HG02973 (cell line): ENCODE data around the gene CFAP45.

Experiments
- ATAC-seq: cut with Tn5 transposase; IDR thresholded peaks from one replicate; pipeline ENCODE4 v1.9.1; 2021; ENCODE audit warnings: moderate library complexity; ENCODE audit not compliant: unreplicated experiment

Gene CFAP45

GRCh38 chr1:159936273-159936904 lies 36.4 kb upstream of the CFAP45 start:
- ATAC-seq = no peak

- no peak for ATAC-seq
Measured at GRCh38 chr1:159935719-159936272, 35.8 kb upstream of the CFAP45 start.

GRCh38 chr1:159935305-159935704 lies 35.3 kb upstream of the CFAP45 start:
- ATAC-seq = no peak

- no peak for ATAC-seq
Measured at GRCh38 chr1:159934136-159935039, 34.4 kb upstream of the CFAP45 start.

GRCh38 chr1:159933347-159933746 lies 33.4 kb upstream of the CFAP45 start:
- ATAC-seq = no peak

GRCh38 chr1:159932296-159933285 lies 32.6 kb upstream of the CFAP45 start:
- no peak for ATAC-seq

- ATAC-seq = no peak
Measured at GRCh38 chr1:159931795-159932173, 31.8 kb upstream of the CFAP45 start.

- no peak for ATAC-seq
Measured at GRCh38 chr1:159931101-159931794, 31.3 kb upstream of the CFAP45 start.

GRCh38 chr1:159930634-159931033 lies 30.7 kb upstream of the CFAP45 start:
- no peak for ATAC-seq

GRCh38 chr1:159930216-159930615 lies 30.3 kb upstream of the CFAP45 start:
- ATAC-seq = no peak

GRCh38 chr1:159929155-159930051 lies 29.4 kb upstream of the CFAP45 start:
- no peak for ATAC-seq

GRCh38 chr1:159928491-159929050 lies 28.6 kb upstream of the CFAP45 start:
- ATAC-seq = no peak

- ATAC-seq = no peak
Measured at GRCh38 chr1:159927849-159928431, 28.0 kb upstream of the CFAP45 start.

- no peak for ATAC-seq
Measured at GRCh38 chr1:159927211-159927848, 27.4 kb upstream of the CFAP45 start.

GRCh38 chr1:159925719-159926078 lies 25.7 kb upstream of the CFAP45 start:
- no peak for ATAC-seq

GRCh38 chr1:159924791-159925718 lies 25.1 kb upstream of the CFAP45 start, which contains the start of gene TAGLN2:
Gene TAGLN2 (minus strand): TSS chr1:159925507. CDS start chr1:159920509, 4,998 bp downstream.
- ATAC-seq = peak; percentile 44
